Neural cell (in vitro differentiated cells): ENCODE measurements around the gene ZCCHC13. TPM values are rescaled to one million over a fixed set of nuclear protein-coding genes. Genes with fewer than 3 reads are reported as not detected.

Experiments
- H2AFZ ChIP-seq: fragments of 200-600, 300-800 bp; sonication (generic), shearing (Covaris generic); 2 replicates; pipeline ENCODE4 v1.6.0; 2014; ENCODE audit warnings: low read depth, mild to moderate bottlenecking, antibody characterized with exemption, low read length, moderate library complexity
- H3F3A ChIP-seq: fragments of 200-600 bp; shearing (Covaris generic); 2 replicates; pipeline ENCODE4 v1.6.1; 2016; ENCODE audit warnings: mild to moderate bottlenecking, moderate library complexity, mixed read lengths, antibody characterized with exemption, low read length; ENCODE audit not compliant: insufficient read depth, poor library complexity, severe bottlenecking
- H3K27ac ChIP-seq: fragments of 200-600, 300-800 bp; sonication (generic), shearing (Covaris generic); 2 replicates; pipeline ENCODE4 v1.5.1; 2014; ENCODE audit warnings: mild to moderate bottlenecking, low read length, moderate library complexity
- H3K27me3 ChIP-seq: fragments of 300-800, 200-600 bp; sonication (generic), shearing (Covaris generic); 2 replicates; pipeline ENCODE4 v1.6.0; 2014; ENCODE audit warnings: mild to moderate bottlenecking, low read depth, low read length, moderate library complexity; ENCODE audit not compliant: insufficient read depth
- H3K36me3 ChIP-seq: fragments of 300-800, 200-600 bp; sonication (generic), shearing (Covaris generic); 2 replicates; pipeline ENCODE4 v1.5.1; 2014; ENCODE audit warnings: mild to moderate bottlenecking, antibody characterized with exemption, low read length, moderate library complexity; ENCODE audit not compliant: insufficient read depth
- H3K4me2 ChIP-seq: fragments of 300-800, 200-600 bp; sonication (generic), shearing (Covaris generic); 2 replicates; pipeline ENCODE4 v1.6.0; 2014; ENCODE audit warnings: mild to moderate bottlenecking, low read length
- H3K4me3 ChIP-seq: fragments of 300-800, 200-600 bp; sonication (generic), shearing (Covaris generic); 2 replicates; pipeline ENCODE4 v1.5.1; 2014; ENCODE audit warnings: mild to moderate bottlenecking, low read length, moderate library complexity
- H3K79me2 ChIP-seq: fragments of 200-600 bp; shearing (Covaris generic); replicated peaks from 2 replicates; pipeline ENCODE4 v1.6.0; 2014; ENCODE audit warnings: mild to moderate bottlenecking, low read length, moderate library complexity; ENCODE audit not compliant: insufficient read depth
- H3K9ac ChIP-seq: fragments of 300-800, 200-600 bp; sonication (generic), shearing (Covaris generic); 2 replicates; pipeline ENCODE4 v1.6.1; 2016; ENCODE audit warnings: mild to moderate bottlenecking, low read length, mixed read lengths
- H3K9me2 ChIP-seq: fragments of 200-600 bp; shearing (Covaris generic); 2 replicates; pipeline ENCODE4 v1.6.1; 2016; ENCODE audit warnings: mild to moderate bottlenecking, low read length, mixed read lengths; ENCODE audit not compliant: insufficient read depth
- H3K9me3 ChIP-seq: fragments of 200-600, 300-800 bp; sonication (generic), shearing (Covaris generic); 2 replicates; pipeline ENCODE4 v1.6.1; 2016; ENCODE audit warnings: mild to moderate bottlenecking, mixed run types, low read length, moderate library complexity, mixed read lengths
- H4K20me1 ChIP-seq: fragments of 200-600 bp; shearing (Covaris generic); 2 replicates; pipeline ENCODE4 v1.6.1; 2016; ENCODE audit warnings: mild to moderate bottlenecking, mixed run types; ENCODE audit not compliant: insufficient read depth
- EP300 ChIP-seq: fragments of 450-650 bp; conservative IDR thresholded peaks from 2 replicates; pipeline ENCODE4 v1.6.1; 2014; ENCODE audit warnings: antibody characterized with exemption, mild to moderate bottlenecking, moderate library complexity; ENCODE audit not compliant: poor library complexity, severe bottlenecking
- EZH2 ChIP-seq: fragments of 200-600, 300-800 bp; shearing (Covaris generic), sonication (generic); IDR thresholded peaks from 2 replicates; pipeline ENCODE4 v1.6.1; 2014; ENCODE audit warnings: antibody characterized with exemption, low read length, borderline replicate concordance, mild to moderate bottlenecking; ENCODE audit not compliant: insufficient read depth, poor library complexity, severe bottlenecking
- MXI1 ChIP-seq: fragments of 450-650 bp; conservative IDR thresholded peaks from 2 replicates; pipeline ENCODE4 v1.6.1; 2014; ENCODE audit warnings: antibody characterized with exemption, mild to moderate bottlenecking; ENCODE audit not compliant: poor library complexity, severe bottlenecking
- POLR2AphosphoS5 ChIP-seq: IDR thresholded peaks from 2 replicates; pipeline ENCODE4 v1.6.1; 2012
- RAD21 ChIP-seq: fragments of 450-650 bp; conservative IDR thresholded peaks from 2 replicates; pipeline ENCODE4 v1.6.1; 2014; ENCODE audit warnings: antibody characterized with exemption, mild to moderate bottlenecking, moderate library complexity
- SMC3 ChIP-seq: fragments of 450-650 bp; conservative IDR thresholded peaks from 2 replicates; pipeline ENCODE4 v1.6.1; 2014; ENCODE audit warnings: antibody characterized with exemption, mild to moderate bottlenecking, moderate library complexity; ENCODE audit not compliant: poor library complexity
- TAF1 ChIP-seq: IDR thresholded peaks from 2 replicates; pipeline ENCODE4 v1.6.1; 2012; ENCODE audit warnings: low read depth
- polyA plus RNA-seq: library from polyadenylated mRNA; depleted of rRNA; stranded (reverse); fragments of >200 nt; gene quantifications from 2 replicates; pipeline ENCODE4 v1.2.3, GENCODE V29; 2014
- TF ChIP-seq, protein P1 (sequence below): fragments of 450-650 bp; IDR thresholded peaks from 2 replicates; pipeline ENCODE4 v1.5.1; 2014; ENCODE audit warnings: antibody characterized with exemption, mild to moderate bottlenecking, moderate library complexity; ENCODE audit not compliant: poor library complexity, severe bottlenecking
- TF ChIP-seq, protein P2 (sequence below): IDR thresholded peaks from 2 replicates; pipeline ENCODE4 v1.6.1; 2012; ENCODE audit warnings: borderline replicate concordance

ZCCHC13 gene
- polyA plus RNA-seq, 1 donor from 2014 or later, result not detected

- no peaks in the 10 kb centered on the region for H3K79me2 ChIP-seq
- H3K4me2 ChIP-seq, result no peak overlapping the region
- H3K4me3 ChIP-seq, result no peak overlapping the region
- no peaks in the 10 kb centered on the region for H3K9me3 ChIP-seq
- H2AFZ ChIP-seq, result no peak overlapping the region
- no peaks in the 10 kb centered on the region for H3F3A ChIP-seq
- H4K20me1 ChIP-seq, result no peaks in the 10 kb centered on the region
- H3K9me2 ChIP-seq, result no peaks in the 10 kb centered on the region
- no peak for TF ChIP-seq RAD21
- TF ChIP-seq POLR2AphosphoS5, result no peak
- no peaks in the 10 kb centered on the region for H3K36me3 ChIP-seq
- no peaks in the 10 kb centered on the region for H3K27me3 ChIP-seq
- no peak overlapping the region for H3K27ac ChIP-seq
- H3K9ac ChIP-seq, result no peak overlapping the region
These were observed 41.3 kb upstream of the ZCCHC13 start for GRCh38 chrX:74262452-74263209.

DNA sequence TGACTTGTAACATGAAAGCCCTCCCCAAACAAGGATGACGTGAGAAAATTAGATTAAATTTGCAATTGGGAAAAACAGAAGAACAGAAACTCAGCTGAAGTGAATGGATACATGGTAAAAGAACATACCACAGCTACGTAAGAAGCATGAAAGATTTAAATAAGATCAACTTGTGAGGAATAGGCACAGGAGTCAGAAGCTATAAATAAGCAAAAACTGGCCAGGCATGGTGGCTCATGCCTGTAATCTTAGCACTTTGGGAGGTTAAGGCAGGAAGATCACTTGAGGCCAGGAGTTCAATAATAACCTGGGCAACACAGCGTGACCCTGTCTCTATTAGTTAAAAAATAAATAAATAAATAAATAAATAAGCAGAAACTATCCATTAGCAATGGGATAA lies 33.6 kb upstream of the ZCCHC13 start:
- no peak overlapping the region for H3K4me2 ChIP-seq
- H3K27me3 ChIP-seq, result no peaks in the 10 kb centered on the region
- no peaks in the 10 kb centered on the region for H4K20me1 ChIP-seq
- H3K9me2 ChIP-seq, result no peaks in the 10 kb centered on the region
- no peak overlapping the region for H3K27ac ChIP-seq
- H3K4me3 ChIP-seq, result no peak overlapping the region
- no peaks in the 10 kb centered on the region for H3F3A ChIP-seq
- TF ChIP-seq POLR2AphosphoS5, result no peak
- TF ChIP-seq SMC3, result no peak
- no peak for TF ChIP-seq TAF1
- TF ChIP-seq, protein P1, sequence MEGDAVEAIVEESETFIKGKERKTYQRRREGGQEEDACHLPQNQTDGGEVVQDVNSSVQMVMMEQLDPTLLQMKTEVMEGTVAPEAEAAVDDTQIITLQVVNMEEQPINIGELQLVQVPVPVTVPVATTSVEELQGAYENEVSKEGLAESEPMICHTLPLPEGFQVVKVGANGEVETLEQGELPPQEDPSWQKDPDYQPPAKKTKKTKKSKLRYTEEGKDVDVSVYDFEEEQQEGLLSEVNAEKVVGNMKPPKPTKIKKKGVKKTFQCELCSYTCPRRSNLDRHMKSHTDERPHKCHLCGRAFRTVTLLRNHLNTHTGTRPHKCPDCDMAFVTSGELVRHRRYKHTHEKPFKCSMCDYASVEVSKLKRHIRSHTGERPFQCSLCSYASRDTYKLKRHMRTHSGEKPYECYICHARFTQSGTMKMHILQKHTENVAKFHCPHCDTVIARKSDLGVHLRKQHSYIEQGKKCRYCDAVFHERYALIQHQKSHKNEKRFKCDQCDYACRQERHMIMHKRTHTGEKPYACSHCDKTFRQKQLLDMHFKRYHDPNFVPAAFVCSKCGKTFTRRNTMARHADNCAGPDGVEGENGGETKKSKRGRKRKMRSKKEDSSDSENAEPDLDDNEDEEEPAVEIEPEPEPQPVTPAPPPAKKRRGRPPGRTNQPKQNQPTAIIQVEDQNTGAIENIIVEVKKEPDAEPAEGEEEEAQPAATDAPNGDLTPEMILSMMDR, result no peak
- TF ChIP-seq, protein P2, sequence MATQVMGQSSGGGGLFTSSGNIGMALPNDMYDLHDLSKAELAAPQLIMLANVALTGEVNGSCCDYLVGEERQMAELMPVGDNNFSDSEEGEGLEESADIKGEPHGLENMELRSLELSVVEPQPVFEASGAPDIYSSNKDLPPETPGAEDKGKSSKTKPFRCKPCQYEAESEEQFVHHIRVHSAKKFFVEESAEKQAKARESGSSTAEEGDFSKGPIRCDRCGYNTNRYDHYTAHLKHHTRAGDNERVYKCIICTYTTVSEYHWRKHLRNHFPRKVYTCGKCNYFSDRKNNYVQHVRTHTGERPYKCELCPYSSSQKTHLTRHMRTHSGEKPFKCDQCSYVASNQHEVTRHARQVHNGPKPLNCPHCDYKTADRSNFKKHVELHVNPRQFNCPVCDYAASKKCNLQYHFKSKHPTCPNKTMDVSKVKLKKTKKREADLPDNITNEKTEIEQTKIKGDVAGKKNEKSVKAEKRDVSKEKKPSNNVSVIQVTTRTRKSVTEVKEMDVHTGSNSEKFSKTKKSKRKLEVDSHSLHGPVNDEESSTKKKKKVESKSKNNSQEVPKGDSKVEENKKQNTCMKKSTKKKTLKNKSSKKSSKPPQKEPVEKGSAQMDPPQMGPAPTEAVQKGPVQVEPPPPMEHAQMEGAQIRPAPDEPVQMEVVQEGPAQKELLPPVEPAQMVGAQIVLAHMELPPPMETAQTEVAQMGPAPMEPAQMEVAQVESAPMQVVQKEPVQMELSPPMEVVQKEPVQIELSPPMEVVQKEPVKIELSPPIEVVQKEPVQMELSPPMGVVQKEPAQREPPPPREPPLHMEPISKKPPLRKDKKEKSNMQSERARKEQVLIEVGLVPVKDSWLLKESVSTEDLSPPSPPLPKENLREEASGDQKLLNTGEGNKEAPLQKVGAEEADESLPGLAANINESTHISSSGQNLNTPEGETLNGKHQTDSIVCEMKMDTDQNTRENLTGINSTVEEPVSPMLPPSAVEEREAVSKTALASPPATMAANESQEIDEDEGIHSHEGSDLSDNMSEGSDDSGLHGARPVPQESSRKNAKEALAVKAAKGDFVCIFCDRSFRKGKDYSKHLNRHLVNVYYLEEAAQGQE, result no peak
- TF ChIP-seq EZH2, result no peak
- TF ChIP-seq EP300, result no peak
- no peak for TF ChIP-seq MXI1
- no peak for TF ChIP-seq RAD21
- no peaks in the 10 kb centered on the region for H3K79me2 ChIP-seq
- no peaks in the 10 kb centered on the region for H3K9me3 ChIP-seq
- no peak overlapping the region for H2AFZ ChIP-seq
- H3K9ac ChIP-seq, result no peak overlapping the region
- no peaks in the 10 kb centered on the region for H3K36me3 ChIP-seq
